SH-SY5Y (cell line): ENCODE data around the gene EXOC2.

Source experiments
- GATA2 ChIP-seq: IDR thresholded peaks from 2 replicates; pipeline ENCODE4 v1.6.1; 2011; ENCODE audit warnings: mild to moderate bottlenecking, low read depth, low read length
- GATA3 ChIP-seq: IDR thresholded peaks from 2 replicates; pipeline ENCODE4 v1.6.1; 2011; ENCODE audit warnings: low read depth, mild to moderate bottlenecking, low read length, moderate library complexity

DNA sequence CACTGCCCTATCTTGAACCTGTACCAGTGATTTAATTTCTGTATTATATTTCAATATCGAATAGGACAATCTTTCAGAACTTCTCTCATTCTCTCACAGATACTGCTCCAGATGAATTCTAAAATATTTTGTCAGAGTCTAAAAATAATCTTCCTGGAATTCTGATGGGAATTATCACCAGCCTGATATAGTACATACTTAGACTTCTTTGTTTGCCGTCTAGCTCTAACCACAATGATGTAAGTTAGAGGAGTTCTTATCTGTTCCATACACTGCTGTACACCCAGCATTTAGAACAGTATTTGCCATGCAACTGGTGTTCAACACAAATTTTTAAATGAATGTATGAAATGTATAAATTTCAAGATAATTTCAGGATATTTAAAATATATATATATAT, 34.7 kb downstream of the EXOC2 start:
- TF ChIP-seq GATA3 (no peak), GATA2 (no peak)
